Measurements from ENCODE around the gene CFHR1. TPM values are rescaled to one million over a fixed set of nuclear protein-coding genes. Genes with fewer than 3 reads are reported as not detected.
"Not testable (repeated sequence)": the region's sequence is repeated elsewhere in the genome, so short reads cannot be mapped to it uniquely, and the experiment has no call there.

The CFHR1 gene
- total RNA-seq, 4 donors from 2014 or later, result not detected

DNA sequence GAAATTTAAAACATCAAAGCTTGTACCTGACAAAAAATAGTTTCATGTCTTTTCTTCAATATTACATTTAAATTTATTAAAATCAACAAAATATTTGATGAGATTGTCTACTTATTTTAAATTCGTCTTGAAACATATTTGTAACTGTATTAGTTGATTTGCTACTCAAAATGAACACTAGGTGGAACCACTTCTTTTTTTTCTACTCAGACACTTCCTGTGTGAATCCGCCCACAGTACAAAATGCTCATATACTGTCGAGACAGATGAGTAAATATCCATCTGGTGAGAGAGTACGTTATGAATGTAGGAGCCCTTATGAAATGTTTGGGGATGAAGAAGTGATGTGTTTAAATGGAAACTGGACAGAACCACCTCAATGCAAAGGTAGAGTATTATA is 8.3 kb downstream of the CFHR1 start:
- intact Hi-C loops (cut with DNase I); H3K9me3 ChIP-seq; H3K4me1 ChIP-seq; DNase-seq; H3K27ac ChIP-seq; H3K27me3 ChIP-seq; H3K4me3 ChIP-seq; H3K36me3 ChIP-seq: not testable (repeated sequence)
- TF ChIP-seq, protein P1, sequence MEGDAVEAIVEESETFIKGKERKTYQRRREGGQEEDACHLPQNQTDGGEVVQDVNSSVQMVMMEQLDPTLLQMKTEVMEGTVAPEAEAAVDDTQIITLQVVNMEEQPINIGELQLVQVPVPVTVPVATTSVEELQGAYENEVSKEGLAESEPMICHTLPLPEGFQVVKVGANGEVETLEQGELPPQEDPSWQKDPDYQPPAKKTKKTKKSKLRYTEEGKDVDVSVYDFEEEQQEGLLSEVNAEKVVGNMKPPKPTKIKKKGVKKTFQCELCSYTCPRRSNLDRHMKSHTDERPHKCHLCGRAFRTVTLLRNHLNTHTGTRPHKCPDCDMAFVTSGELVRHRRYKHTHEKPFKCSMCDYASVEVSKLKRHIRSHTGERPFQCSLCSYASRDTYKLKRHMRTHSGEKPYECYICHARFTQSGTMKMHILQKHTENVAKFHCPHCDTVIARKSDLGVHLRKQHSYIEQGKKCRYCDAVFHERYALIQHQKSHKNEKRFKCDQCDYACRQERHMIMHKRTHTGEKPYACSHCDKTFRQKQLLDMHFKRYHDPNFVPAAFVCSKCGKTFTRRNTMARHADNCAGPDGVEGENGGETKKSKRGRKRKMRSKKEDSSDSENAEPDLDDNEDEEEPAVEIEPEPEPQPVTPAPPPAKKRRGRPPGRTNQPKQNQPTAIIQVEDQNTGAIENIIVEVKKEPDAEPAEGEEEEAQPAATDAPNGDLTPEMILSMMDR (IDR thresholded peaks at IDR 0.05), result peak in 2 of 6 experiments; percentile 9 to 49
- WGBS, 2 donors, result 1 to 8% methylated on average over 4 of the region's 4 CpGs

DNA sequence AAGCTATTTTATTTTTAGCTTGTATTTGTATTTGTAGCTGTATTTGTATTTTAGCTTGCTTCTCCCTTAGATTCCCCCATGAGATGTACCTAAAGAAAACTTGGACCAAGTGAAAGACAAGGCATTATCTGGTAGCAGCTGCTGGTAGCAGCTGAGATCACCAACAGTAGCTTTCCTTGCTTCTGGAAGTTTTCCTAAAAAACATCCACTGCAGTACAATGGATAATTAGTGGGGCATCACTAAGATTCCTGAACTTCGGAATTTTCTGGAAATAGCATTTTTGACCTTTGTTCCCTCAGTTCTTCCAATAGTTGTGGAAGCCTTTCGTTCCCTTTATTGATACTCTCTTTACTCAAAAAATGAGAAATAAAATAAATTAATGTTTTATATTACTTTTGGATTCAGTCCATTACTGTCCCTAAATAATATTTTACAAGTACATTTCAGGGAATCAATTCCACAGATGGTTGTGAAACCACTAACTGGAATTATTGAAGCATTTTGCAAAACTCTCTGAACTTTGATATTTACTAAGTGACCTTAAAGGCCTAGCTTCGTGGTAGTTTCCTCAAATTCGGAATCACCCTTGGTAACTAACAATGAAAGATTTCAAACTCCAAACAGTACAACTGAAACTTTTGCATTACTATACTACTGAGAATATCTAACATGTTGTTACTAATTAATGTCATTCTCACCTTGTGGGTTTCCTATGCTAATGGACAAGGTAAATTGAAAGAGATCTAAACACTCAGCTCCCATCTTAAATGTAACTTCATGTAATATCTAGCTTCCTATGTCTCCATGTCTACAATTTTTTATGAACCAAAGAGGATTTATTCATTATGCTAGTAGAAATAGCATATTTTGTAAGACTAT is 30.3 kb downstream of the CFHR1 start:
- H3K4me1 ChIP-seq; H3K4me3 ChIP-seq; H3K9me3 ChIP-seq; H3K27ac ChIP-seq; H3K36me3 ChIP-seq; H3K27me3 ChIP-seq; intact Hi-C loops (cut with DNase I); DNase-seq: not testable (repeated sequence)
- 75 to 77% methylated on average over 2 to 4 of the region's 4 CpGs for WGBS, 2 donors

DNA sequence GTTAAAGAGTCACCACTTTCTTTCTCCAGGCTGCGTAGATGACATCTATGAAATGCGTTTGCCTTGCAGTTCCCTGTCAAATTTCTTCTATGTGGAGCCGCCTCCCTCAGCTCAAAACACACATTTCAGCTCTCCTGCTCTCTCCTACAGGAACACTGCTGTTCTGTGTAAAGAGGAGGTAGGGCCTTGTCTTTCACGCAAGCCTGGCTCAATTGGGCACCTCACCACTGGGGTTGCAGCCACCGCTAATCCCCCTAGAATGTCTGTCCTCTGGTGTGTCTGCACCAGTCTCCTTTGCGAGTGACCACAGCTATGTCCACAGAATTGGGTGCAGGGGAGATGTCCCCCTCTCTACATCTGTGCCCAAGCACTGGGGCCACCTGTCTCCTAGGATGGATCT is 36.5 kb downstream of the CFHR1 start:
- 74 to 84% methylated on average over 5 to 6 of the region's 6 CpGs for WGBS, 2 donors
- TF ChIP-seq, protein P1 (IDR thresholded peaks at IDR 0.05), result no peak
- no peak for TF ChIP-seq POLR2A (IDR thresholded peaks at IDR 0.05)
- DNase-seq, result no peak
- no peaks in the 10 kb centered on the region for H3K4me1 ChIP-seq
- no peaks in the 10 kb centered on the region for H3K36me3 ChIP-seq
- no peak overlapping the region for H3K4me3 ChIP-seq
- no peaks in the 10 kb centered on the region for H3K9me3 ChIP-seq
- H3K27ac ChIP-seq, result no peak overlapping the region
- no peaks in the 10 kb centered on the region for H3K27me3 ChIP-seq
- intact Hi-C loops (cut with DNase I), result no loop called here

DNA sequence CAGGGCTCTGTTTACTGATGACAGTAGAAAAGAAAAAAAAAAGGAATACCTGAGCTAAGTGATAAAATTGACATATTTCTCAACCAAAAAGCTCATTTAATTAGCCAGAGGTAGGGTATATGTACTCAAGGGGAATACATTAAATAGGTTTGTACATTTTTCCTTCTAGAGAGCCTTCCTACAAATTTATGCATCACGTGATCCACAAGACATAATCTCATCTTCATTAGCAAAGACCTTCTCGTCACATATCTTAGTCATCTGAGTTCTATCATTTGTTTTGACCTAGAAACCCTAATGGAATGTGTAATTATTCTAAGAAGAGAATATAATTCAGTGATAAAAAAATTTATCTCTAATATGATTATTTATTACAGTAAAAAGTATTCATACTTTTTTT is 37.7 kb downstream of the CFHR1 start:
- no peak overlapping the region for H3K27ac ChIP-seq
- no peak for DNase-seq
- intact Hi-C loops (cut with DNase I), result no loop called here
- 75 to 78% methylated on average over 2 of the region's 2 CpGs for WGBS, 2 donors
- no peak overlapping the region for H3K4me3 ChIP-seq
- no peaks in the 10 kb centered on the region for H3K27me3 ChIP-seq
- H3K4me1 ChIP-seq, result no peaks in the 10 kb centered on the region
- TF ChIP-seq POLR2A (IDR thresholded peaks at IDR 0.05), result no peak
- TF ChIP-seq, protein P1 (IDR thresholded peaks at IDR 0.05), result no peak
- H3K36me3 ChIP-seq, result no peaks in the 10 kb centered on the region
- H3K9me3 ChIP-seq, result no peaks in the 10 kb centered on the region

DNA sequence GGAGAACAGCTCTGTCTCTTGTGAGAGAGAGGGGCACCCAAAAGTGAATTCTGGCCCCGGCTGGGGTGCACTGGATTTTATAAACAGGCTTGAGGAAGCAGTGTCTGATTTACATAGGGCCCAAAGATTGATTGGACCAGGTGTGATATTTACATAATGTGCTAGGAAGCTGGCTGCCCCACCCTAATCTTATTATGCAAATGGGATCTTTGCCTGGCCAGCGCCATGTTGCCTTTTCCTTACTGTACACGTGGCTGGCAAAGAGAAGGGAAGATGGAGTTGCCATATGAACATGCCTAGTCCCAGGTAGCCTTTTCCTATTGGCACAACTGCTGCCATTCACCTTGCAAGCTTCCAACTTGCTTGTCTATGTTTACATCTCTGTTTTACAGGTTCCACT is 39.3 kb downstream of the CFHR1 start:
- TF ChIP-seq, protein P1 (IDR thresholded peaks at IDR 0.05), result no peak
- TF ChIP-seq POLR2A (IDR thresholded peaks at IDR 0.05), result no peak
- no peak for DNase-seq

More for the DNA sequence above, 39.3 kb downstream of the CFHR1 start:
- no peak overlapping the region for H3K4me3 ChIP-seq
- WGBS, 2 donors, result 66 to 70% methylated on average over 3 of the region's 3 CpGs
- no peaks in the 10 kb centered on the region for H3K9me3 ChIP-seq
- H3K27me3 ChIP-seq, result no peaks in the 10 kb centered on the region
- no peaks in the 10 kb centered on the region for H3K36me3 ChIP-seq
- intact Hi-C loops (cut with DNase I), result no loop called here
- H3K4me1 ChIP-seq, result no peaks in the 10 kb centered on the region
- no peak overlapping the region for H3K27ac ChIP-seq

Data from esophagus squamous epithelium (tissue), 5 donors.